GM23338 (cell line): ENCODE results near the gene ZBTB7A.

ENCODE experiments used
- CTCF ChIP-seq, 2 experiments: fragments of 200-600 bp in 1 of 2; sonication (generic) in 1 of 2; conservative IDR thresholded peaks; 2 replicates each; pipeline versions ENCODE4 v1.5.1 to v1.6.1; 2016 to 2017; ENCODE audit warnings: antibody characterized with exemption in 2 of 2, low read depth in 2 of 2, mild to moderate bottlenecking in 2 of 2, moderate library complexity in 1 of 2
- REST ChIP-seq: IDR thresholded peaks from one replicate; pipeline ENCODE4 v1.6.1; 2018; ENCODE audit warnings: antibody characterized with exemption; ENCODE audit not compliant: unreplicated experiment

GRCh38 chr19:4097501-4097900 lies 30.8 kb upstream of the ZBTB7A start:
- TF ChIP-seq CTCF (conservative IDR thresholded peaks at IDR 0.05; ENCODE audit: low read depth in 2 of 2) (no peak), REST (no peak)
